Embryonic facial prominence (tissue), 1 donor: Measurements from ENCODE around the gene HIGD2A.

Source experiments
- DNase-seq: peaks from one replicate; pipeline ENCODE4 v3.0.0-alpha.2; 2016; ENCODE audit errors: extremely low spot score

HIGD2A gene

GRCh38 chr5:176369934-176370711, 18.4 kb upstream of the HIGD2A start:
- DNase-seq: no peak

- no peak for DNase-seq
These were observed 16.7 kb upstream of the HIGD2A start for GRCh38 chr5:176371621-176372539.

GRCh38 chr5:176373100-176373818, 15.3 kb upstream of the HIGD2A start:
- no peak for DNase-seq

DNA sequence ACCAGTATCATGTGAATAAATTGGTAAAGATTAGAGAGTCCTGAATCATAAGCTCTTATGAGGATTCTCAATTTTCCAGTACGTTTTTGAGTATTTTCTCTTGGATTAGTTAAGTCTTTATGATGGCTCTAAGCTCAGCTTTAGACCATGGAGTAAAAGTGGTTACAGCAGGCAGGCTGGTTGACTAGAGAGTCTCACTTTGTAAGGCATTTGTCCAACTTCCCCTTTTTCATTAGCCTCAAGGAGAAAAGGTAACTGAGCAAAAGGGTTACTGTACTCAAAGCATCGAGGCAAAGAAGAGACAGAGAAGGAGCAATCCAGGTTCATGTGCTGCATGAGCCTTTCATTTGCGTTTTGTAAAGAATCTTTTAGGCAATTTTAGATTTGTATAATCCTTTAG, 8.7 kb upstream of the HIGD2A start:
- no peak for DNase-seq

DNA sequence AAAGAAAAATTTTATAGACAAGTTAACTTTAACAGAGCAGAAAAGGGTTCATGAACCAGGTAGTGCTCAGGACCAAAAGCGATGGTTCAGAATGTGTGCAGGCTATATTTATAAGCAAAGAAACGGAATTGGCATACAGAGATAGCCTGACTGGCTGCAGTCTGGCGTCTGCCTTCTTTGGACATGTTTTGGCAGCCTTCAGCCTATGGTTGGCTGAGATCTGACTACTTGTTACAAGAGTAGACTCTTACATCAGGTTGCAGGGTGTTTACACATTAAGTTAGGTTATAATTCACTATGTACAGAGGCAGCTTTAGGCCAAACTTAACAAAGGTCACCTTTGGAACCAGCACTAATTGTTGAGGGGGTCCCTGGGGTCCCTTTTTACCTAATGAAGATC, 7.1 kb upstream of the HIGD2A start:
- DNase-seq: no peak

DNA sequence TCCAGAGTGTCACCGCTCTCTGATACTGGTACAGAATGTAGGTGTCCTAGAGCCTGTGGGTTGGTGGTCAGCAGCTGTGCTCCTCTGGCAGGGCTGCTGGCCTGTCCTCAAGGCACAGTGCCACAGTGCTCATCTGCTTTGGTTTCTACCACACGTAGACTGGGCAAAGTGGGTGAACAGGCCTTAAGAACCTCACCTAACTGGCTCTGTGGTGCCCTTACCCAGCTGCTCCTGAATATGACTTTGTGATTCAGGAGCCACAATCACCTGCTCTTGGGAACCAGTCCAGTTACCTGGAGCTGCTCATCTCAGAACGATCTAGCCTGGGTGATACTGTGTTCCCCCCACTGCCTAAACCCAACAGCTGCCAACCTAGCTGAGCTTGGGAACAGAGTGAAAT, 6.6 kb upstream of the HIGD2A start:
- DNase-seq: no peak

DNA sequence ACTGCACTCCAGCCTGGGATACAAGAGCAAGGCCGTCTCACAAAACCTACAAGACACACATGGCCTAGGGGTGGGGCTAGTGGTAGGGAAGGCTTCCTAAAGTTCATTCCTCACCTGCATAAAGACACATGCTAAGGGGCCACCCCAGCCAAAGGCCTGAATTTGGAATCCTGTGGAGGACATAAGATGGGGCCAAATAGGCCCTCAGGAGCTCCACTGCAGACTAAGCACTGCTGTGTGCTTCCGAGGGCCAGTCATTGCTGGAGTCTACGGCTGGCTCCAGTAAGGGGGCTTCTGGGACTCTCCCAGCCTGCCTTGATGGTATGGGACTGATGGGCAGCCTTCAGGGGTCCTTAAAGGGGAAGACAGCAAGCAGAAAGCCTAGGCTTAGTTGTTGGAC, 5.8 kb upstream of the HIGD2A start:
- no peak for DNase-seq

DNA sequence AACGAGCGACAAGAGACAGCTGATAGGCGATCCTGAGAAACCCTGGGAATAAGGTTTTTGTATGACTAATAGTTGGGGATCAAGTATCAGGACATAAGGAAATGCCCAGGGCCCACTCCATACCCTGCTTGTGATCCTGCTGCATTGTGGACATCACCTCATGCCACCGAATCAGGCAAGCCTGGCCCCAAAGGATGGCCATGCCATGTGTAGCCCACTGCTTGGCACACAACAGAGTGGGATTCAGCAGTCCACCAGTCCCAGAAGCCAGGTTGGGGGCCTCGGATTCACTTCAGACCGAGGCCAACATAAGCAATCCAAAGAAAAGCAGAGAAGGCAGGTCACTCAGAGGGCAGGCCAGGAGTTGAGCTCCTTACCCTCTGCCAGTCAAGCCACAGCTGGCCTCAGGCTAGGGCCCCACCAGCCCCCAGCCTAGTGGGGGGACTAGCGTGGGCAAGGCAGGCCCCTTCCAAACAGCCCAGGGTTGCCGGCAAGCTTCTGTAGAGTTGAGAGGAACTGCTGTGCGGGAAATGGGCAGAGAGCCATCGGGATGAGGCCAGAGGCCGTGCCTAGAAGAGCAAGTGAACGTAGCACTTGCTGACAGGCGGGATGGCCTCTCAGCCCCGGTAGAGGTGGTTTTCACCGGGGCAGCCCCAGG, 5.2 kb upstream of the HIGD2A start:
- no peak for DNase-seq

DNA sequence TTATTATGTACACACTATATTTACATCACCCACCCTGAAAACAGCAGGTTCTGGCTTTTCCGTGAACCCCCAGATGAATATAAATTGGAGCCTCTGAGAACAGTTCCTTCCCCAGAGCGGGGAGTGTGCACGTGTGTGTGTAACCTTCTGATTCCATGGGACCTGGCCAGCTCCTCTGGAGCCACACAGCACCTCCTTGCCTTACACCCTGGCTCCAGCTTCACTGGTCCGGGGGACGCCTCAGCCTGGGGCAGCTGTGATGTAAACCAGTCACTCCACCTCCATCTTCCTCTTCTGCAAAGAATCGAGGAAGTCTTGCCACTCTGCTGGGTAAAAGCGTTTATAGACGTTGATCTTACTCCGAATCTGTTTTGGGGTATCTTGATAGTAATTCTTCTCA, 4.6 kb upstream of the HIGD2A start:
- no peak for DNase-seq

DNA sequence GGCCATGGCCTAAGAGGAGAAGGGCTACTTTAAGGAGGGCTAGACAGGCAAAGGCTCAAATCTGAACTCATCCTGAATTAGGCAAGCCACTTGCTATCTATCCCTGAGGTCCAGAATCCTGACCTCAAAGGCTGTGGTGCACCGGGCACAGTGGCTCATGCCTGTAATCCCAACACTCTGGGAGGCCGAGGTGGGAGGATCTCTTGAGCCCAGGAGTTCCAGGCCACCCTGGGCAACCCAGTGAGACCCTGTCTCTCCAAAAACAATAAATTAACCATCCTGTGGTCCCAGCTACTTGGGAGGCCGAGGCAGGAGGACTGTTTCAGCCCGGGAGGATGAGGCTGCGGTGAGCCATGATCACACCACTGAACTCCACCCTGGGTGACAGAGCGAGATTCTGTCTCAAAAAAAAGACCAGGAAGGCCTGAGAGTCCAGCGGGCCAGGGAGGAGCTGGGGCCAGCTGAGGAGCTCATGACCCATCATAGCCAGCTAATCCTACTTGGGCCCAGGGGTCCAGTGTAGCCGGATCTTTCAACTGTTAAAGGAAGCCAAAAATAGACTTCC, 4.1 kb upstream of the HIGD2A start:
- DNase-seq: no peak

- DNase-seq: no peak
These were observed 3.6 kb upstream of the HIGD2A start for GRCh38 chr5:176384991-176385390.

DNA sequence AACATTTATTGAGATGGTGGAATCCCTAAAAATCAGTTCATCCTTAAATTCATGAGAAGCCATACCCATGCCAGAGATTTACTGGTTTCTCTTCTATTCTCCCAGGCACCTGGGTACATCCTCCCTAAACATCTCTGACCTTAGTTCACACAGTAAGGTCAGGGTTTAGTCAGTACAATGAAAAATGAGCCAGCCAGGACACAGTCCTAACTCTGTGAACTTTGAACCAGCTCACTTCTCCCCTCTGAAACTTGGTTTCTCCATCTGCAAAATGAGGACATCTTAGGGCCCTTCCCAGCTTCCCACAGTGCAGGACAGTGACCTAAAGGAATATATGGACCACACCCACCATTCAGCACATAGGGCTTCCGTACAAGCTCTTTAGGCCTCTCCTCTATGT, 2.1 kb upstream of the HIGD2A start:
- DNase-seq: no peak

DNA sequence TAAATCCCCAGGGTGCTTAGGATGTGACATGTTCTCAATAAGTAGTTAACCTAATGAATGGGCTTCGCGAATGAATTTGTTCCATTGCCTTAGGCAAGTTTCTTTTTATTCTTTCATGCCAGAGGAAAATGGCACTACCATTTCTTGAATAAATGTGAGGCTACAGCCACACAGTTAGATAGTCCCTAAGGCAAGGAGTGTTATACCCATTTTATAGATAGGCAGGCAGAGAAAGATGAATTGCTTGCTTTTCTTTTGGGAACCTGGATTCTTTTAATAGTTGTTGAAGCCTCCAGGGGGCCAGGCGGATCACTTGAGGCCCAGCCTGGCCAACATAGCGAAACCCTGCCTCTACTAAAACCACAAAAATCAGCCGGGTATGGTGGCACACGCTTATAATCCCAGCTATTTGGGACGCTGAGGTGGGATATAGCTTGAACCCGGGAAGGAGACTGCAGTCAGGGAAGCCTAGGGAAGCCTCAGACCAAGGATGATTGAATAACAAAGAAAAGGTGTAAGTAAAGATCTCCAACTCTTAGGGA, 1.1 kb upstream of the HIGD2A start:
- no peak for DNase-seq

GRCh38 chr5:176388003-176388443, 528 bp upstream of the HIGD2A start:
- no peak for DNase-seq

DNA sequence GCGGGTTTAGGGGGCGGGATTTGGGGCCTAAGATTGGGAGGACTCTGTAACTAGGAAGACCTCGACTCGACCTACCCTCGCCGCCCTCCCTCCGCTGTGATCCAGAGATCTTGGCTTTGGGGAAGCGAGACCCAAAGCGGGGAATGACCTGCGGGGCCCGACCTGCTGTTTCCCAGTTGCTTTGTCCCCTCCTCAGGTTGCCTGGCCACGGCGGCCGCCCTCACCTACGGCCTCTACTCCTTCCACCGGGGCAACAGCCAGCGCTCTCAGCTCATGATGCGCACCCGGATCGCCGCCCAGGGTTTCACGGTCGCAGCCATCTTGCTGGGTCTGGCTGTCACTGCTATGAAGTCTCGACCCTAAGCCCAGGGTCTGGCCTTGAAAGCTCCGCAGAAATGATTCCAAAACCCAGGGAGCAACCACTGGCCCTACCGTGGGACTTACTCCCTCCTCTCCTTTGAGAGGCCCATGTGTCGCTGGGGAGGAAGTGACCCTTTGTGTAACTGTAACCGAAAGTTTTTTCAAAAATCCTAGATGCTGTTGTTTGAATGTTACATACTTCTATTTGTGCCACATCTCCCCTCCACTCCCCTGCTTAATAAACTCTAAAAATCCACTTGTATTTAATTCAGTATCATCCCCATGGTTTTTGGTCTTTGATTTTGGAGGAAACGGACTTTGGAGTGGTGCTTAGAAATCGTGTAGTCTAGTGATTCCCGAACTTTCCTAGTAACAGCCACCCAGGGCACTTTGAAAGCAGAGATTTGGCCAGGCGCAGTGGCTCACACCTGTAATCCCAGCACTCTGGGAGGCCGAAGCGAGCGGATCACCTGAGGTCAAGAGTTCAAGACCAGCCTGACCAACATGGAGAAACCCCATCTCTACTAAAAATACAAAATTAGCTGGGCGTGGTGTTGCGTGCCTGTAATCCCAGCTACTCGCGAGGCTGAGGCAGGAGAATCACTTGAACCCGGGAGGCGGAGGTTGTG, 878 bp downstream of the HIGD2A start:
- no peak for DNase-seq

GRCh38 chr5:176391479-176391878, 2.9 kb downstream of the HIGD2A start:
- no peak for DNase-seq

GRCh38 chr5:176391999-176392398, 3.4 kb downstream of the HIGD2A start:
- DNase-seq: no peak

DNA sequence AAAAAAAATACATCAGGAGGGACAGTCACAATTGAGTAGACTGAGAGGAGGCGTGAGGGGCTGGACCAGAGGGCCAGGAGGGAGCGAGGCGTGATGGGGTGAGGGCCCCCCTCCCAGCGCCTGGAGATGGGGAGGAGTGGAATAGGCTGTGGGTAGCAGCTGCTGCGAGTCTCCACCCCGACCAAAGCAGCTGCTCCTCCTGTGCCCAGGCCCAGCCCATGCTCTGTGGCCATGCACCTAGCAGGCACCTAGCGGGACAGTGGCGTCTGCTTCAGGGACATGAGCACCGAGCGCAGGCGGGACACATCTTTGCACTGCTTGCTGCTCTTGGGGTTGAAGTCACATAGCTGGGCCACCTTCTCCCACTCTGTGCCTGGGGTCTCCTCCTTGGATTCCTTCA, 4.0 kb downstream of the HIGD2A start:
- no peak for DNase-seq

DNA sequence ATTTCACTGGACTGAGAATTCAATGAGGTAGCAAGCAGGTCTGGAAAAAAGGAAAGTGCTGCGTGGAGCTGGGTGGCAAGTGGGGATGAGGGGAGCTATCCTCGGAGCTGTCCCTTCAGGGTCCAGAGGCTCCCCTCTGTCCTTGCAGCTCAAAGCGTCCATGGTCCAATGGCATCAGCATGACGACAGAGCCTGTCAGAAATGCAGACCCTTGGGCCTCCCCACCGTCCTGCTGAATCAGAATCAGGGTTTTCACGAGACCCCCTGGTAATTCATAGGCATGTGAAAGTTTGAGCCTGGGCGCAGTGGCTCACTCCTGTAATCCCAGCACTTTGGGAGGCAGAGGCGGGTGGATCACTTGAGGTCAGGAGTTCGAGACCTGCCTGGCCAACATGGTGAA, 5.5 kb downstream of the HIGD2A start:
- DNase-seq: no peak
